ENCODE results near the gene RNASE2.
"Not testable (repeated sequence)": the region's sequence is repeated elsewhere in the genome, so short reads cannot be mapped to it uniquely, and the experiment has no call there.

RNASE2 gene

DNA sequence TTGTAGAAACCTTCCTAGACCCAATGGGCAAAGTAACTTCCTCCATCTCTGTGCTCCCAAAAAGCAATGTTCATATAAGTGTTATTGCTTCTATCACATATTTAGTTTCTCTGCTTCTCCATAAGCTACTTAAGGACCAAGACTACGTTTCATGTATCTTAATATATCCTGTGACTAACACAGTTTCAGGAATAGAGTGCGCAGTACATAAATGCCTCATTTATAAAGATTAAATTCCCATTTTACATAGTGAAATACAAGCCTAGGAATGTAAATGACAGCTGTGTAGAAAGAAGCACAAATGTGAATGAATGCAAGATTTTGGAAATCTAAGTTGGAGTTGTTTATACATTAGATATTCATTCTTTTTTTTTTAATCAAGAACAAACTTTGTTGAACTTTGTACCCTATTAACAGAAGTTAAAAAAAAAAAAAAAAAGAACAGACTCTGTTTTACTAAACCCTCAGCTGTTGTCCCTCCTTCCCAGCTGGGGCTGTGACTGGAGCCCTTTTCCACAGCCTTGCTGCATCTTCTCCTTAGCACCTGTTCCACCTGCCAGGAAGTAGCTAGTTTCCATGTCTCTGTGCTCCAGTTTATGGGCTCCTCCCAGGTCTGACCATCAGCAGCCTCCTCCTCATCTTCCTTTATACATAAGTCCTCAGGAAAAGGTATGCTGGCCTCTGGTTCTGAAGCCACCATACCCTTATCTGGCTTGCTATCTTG is 27.5 kb downstream of the RNASE2 start:
- DNase-seq, result no peak

DNA sequence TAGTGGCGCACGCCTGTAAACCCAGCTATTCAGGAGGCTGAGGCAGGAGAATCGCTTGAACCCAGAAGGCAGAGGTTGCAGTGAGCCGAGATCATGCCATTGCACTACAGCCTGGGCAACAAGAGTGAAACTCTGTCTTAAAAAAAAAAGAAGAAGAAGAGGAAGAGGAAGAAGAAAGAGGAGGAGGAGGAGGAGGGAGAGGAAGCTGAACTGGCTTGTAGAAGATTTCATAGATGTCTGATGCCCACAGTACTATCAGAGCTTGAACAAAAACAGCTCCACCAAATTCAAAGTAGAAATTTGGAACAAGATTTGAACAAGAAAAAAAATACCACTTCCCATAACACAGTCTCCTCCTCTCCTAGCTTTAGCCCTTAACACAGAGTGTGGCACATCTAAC is 30.4 kb downstream of the RNASE2 start:
- DNase-seq, result not testable (repeated sequence)

DNA sequence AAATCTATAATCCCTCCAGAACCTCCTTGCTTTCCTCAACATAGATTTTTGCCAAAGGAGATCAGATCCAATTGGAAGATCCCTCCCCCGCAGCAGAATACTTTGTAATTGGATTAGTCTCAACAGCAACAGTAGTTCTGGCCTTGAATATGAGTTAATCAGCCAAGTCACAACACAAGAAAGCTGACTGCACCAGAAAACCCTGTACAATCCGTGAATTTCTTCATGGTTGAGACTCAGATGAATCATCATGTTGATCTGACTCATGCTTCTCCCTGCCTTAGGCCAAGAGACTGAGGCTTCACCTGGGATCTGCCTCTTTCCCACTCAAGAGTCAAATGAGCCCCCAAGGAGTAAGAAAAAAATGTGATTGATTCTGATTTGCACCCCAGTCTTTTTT is 31.5 kb downstream of the RNASE2 start:
- DNase-seq, result no peak

DNA sequence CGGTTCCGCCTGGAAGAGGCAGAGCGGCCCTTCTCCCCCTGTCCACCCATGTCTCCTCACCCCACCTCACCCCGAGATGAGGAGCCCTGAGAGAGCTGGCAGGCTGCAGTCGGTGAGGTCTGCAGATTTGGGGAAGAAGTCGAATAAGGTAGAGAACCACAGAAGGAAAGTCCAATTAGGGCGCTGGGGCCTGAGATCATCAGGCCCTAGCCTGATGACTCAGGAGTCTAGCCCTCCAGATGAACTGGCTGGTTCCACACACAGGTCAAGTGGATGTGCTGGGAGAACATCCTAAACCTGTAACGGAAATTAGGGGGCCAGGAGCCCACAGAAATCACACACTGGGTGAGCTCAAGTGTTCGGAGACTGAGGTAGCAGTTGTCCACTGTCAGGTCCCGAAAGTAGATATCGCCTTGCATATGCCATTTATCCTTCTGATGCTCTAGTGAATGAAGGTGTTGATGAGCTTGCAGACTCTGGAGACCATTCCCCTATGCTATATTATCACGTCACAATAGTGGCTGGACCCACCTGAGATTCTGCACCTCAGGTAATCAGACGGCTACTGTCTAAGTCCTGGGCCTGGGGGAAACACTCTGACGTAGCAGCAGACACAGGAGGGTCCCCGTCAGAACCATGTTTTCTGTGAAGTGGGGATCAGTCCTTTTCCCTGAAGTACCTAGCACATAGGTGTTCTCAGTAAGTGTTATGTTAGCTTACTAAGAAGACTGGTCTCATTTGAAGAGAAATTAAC is 33.6 kb downstream of the RNASE2 start:
- DNase-seq, result no peak

DNA sequence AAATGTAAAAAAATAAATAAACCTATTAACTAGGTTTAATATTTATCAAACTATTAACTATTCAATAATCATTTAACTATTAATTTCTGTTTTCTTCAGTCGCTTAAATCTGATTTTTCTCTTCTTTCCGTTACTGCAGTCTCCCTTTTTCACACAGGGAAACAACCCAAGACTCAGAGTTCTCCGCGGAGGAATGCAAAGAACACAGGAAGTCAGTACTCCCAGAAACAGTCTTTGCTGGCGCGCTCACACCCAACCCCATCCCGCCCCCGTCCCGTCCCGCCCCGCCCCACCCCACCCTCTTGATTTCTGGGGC is 34.1 kb downstream of the RNASE2 start:
- no peak for DNase-seq

DNA sequence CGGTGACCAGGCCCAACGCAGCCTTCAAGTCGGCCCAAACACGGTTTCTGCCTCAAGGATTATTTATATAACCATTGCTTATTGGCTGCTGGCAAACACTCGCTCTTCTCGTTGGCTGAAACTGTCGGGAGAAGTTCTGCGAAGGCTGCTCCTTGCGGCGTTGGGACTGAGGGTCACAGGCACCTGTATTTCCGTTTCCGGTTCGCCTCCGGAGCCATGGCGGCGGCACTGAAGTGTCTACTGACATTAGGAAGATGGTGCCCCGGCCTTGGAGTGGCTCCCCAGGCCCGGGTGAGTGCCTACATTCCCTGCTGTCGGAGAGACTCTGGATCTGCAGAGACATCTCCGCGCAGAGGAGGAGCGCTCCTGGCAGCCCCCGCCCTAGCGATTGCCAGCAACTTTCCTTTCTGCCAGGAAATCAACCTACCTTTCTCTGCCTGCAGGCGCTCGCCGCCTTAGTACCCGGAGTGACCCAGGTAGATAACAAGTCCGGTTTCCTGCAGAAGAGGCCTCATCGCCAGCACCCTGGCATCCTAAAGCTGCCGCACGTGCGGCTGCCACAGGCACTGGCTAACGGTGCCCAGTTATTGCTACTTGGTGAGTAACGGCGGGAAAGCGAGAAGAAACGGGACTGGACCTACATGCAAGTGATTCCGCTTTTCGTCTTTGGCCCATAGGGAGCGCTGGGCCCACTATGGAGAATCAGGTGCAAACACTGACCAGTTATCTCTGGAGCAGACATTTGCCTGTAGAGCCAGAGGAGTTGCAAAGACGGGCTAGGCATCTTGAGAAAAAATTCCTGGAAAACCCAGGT is 34.7 kb downstream of the RNASE2 start, which contains the start of gene METTL17:
Gene METTL17, plus strand, starts transcription at position 194 of the 814 bp plus-strand sequence. Its CDS starts 23 bp downstream, at position 217.
- DNase-seq, result peak; percentile 82

DNA sequence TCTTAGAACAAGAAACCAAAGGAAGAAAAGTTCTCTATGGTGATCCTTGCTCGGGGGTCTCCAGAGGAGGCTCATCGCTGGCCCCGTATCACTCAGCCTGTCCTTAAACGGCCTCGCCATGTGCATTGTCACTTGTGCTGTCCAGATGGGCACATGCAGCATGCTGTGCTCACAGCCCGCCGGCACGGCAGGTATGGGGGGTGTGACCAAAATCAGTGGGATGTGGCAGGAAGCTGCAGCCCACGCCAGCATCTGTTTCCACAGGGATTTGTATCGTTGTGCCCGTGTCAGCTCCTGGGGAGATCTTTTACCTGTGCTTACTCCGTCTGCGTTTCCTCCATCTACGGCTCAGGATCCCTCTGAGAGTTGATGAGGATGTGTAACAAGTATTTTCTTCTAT is 41.2 kb downstream of the RNASE2 start:
- DNase-seq, result no peak

DNA sequence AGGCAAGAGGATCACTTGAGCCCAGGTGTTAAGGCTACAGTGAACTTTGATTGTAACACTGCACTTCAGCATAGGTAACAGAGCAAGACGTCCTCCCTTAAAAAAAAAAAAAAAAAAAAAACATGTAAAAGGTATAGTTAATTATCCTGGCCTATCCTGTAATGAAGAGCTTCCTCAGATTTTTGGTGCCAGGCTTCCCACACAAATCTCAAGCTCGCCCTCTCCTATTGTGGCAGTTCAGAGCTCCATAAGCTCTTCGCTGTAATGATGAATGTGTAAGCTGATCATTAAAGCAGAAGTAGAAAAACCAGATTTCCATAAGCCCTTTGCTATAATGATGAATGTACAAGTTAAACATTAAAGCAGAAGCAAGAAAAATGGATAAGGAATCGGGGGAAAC is 41.8 kb downstream of the RNASE2 start:
- no peak for DNase-seq

DNA sequence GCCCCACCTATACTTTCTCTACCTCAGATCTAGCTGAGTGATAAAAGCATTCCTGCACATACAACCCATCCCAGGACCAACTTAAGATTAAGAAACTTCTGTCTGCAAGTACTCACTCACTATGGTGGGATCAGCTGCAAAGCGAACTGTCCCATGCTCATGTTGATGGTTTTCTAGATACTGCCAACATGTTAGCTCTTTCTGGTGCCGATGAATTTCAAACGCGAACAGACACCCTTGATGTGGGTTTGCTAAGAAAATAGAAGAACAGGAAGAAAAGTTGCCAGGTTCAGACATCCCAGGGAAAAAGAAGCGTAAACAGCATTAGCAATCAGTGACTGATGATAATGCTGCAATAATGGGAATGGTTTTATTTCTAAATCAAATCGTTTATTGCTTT is 42.3 kb downstream of the RNASE2 start:
- DNase-seq, result no peak

DNA sequence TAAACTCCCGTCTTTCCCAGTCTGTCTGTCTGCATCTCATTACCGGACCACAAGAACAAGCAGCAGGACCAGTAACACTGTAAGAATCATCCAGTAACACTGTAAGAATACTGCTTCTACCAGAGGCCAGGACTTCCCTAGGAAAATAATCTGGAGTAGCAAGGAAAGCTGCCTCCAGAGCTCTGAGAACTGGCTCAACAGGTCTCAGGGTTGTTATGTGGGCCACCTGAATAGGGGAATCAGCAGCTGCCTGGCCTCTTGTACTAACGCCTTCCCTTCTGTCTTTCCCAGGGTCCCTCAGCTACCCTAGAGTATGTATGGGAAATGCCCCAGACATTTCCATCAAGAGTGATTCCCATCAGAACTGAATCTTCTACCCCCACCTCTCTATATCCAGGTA is 42.9 kb downstream of the RNASE2 start:
- no peak for DNase-seq

DNA sequence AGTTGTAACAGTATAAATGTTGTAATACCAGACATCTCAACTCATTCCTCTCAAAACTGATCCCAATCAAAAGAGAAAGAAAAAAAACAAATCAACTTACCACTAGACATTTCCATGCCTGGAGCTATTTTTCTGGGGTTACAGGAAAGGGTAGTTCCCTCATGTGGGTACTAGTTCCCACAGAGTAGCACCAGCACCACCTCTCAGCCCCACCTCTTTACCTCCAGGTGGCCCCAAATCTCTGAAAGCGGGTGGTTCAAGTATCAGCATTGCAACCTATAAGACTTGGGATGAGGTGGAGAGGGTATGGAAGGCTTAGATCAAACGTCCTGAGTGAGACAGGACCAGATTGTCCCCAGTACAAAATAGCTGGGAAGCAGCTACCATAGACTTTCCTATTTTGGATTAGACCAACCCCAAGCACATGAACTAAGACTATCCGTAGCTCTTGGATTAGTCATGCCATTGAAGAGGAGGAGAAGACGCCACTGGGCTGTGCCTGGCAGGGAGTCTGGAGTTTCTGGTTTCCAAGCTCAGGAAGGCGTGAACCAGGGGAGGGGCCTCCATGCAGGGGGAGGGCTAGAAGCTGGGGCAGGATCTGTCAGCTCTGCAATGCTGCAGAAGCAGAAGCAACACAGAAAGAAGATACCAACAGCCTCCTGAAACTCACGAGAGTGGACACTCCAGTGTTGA is 43.5 kb downstream of the RNASE2 start, which contains the start of gene SLC39A2:
Gene SLC39A2, plus strand, starts transcription at position 620 of the 693 bp plus-strand sequence. CDS start 154 bp downstream, outside the sequence.
- no peak for DNase-seq

DNA sequence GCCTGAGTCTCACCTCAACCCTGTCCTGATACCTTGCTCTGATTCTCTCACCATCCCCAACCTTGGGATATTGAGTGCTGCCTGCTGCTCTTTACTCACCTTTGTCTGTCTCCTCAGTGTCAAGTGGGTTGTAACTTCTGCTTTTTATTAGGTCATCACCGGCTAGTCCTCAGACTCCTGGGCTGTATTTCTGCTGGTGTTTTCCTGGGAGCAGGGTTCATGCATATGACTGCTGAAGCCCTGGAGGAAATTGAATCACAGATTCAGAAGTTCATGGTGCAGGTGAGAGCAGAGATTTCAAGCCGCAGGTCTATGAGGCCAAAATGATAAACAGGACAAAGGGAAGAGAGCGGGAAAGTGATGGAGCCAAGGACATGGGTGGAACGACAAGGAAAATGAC is 44.3 kb downstream of the RNASE2 start:
- DNase-seq, result no peak

DNA sequence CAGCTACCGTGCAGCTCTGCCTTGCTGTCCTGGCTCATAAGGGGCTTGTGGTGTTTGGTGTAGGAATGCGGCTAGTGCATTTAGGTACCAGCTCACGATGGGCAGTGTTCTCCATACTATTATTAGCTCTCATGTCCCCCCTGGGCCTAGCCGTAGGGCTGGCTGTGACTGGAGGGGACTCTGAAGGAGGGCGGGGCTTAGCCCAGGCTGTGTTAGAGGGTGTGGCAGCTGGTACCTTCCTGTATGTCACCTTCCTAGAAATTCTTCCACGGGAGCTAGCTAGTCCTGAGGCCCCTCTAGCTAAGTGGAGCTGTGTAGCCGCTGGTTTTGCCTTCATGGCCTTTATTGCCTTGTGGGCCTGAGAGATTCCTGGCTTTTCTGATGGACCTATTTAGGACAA is 45.9 kb downstream of the RNASE2 start:
- no peak for DNase-seq

DNA sequence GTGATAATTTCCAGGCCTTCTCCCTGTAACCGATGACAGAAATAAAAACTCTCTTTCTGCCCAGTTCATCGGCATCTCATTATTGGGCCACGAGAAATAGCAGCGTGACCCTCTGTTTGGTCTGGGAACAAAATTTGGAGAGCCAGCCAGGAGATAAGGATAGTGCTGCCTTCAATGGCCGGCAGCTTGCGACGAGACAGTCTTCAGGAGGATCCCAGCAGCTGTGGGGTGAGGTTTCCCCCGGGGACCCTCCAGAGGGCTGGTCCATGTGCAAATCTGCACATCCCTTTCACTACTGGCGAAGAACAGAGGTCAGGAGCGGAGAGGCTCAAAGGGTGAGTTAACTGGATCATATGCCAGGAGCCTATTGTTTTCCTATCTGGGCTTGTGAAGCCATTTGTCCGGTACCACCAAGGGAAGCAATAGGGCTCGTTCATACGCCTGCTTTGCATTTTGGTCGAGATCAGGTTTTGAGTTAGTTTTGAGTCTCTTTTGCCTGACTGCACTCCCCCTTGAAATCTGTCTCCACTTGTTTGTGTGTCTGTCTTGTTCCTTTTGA is 48.6 kb downstream of the RNASE2 start:
- no peak for DNase-seq
